Subcutaneous adipose tissue (tissue), 4 donors: ENCODE results near the gene CNTN1. TPM values are rescaled to one million over a fixed set of nuclear protein-coding genes. Genes with fewer than 3 reads are reported as not detected.

ENCODE experiments used
- CTCF ChIP-seq: fragments of 450-650 bp; IDR thresholded peaks from one replicate; pipeline ENCODE4 v1.5.1; 2016; ENCODE audit warnings: low read depth, mild to moderate bottlenecking, control low read depth, antibody characterized with exemption, moderate library complexity
- total RNA-seq, 4 donors: library from RNA; depleted of rRNA; stranded (reverse); fragments of >200 nt; gene quantifications; one replicate each; pipeline ENCODE4 v1.1.0, GENCODE V29; 2016

The CNTN1 gene
- total RNA-seq, 4 donors from 2014 or later, result 0.57 to 2.2 (median 1.0) TPM

DNA sequence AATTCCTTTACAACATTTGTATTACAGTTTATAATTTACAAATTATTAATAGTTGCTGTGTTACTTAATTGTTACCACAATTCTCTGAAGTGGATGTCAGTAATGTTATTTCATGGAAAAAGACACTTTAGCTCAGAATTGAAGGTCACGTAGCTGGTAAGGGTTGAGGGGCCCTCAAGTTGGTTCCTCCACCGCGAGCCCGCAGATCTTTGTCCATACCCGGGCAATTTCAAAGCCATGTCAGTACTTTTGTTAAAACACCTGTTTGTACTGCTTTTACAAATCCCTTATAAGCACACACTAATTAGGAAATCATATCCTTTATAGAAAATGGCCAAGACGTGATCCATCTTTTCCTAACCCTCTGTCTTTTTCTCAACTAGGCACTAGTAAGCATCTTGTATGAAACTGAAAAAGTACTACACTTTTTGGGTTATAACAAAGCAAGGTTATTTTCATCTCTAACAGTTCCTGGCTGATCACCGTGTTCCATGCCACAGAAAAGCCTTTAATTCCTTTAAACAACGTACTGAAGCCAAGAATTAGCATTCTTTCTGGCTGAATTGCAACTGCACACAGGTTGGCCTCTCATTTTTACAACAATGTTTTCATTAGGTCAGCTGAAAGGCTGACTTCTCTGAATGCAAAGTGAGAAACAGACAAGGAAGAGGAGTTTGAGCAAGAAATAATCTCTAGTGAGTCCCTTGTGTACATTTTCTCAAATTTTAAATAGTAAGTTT lies 76.1 kb downstream of the CNTN1 start:
- no peak for TF ChIP-seq CTCF

- TF ChIP-seq CTCF, result no peak
Measured at GRCh38 chr12:40769846-40770245, 77.6 kb downstream of the CNTN1 start.

DNA sequence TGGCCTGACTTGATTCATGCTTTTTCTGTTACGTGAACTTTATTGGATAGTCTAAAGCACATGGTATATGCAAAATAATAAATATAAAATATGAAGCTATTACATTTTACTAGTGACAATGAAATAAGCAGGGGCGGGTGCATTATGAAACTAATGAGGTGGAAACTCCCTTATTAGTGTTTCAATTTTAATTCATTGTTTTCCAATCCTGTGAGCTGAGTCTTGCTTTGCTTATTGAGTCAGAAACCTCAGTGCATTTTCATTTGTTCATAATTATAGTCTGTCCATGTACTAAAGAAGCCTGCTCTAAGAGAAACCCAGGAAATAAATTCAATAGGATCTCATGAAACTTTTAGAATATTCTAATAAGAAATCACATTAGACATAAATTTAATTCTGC lies 78.5 kb downstream of the CNTN1 start:
- TF ChIP-seq CTCF, result no peak

DNA sequence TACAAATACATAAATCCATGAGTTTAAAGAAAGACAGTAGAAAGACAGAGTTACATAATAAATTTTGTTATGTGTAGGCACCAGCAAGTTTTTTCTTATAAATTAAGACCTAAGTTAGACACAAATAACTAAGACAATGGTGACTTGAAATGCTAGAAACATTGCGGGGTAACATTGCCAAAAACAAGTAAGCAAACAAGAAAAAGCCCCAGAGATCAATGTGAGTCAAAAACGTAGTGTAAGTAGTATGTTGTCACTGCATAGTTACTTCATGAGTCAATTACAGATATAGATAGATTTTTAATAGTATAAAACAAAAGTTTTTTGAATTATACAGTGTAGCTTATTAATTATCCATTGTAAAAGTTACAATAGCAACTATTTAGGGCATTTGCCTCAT lies 83.4 kb downstream of the CNTN1 start:
- TF ChIP-seq CTCF, result no peak

- TF ChIP-seq CTCF, result no peak
Measured at GRCh38 chr12:40784102-40784501, 91.9 kb downstream of the CNTN1 start.

DNA sequence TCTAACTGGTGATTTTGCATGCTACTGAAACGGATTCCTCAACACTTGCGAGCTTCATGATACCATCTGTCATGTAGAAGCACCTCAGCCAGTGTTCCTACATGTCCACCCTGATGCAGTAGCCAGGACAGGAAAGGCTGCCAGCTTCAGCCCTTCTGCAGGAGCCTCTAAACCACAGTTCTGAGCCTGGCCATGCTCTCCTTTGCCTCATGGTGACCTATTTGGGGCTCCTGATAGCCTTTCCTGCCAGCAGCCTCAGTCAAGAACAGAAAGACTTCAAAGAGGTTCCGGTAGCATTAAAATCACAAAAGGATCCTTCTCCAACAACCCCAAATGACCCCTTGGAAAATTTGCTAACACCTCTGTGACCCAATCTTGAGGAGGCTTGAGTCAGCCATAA lies 96.0 kb downstream of the CNTN1 start:
- TF ChIP-seq CTCF, result no peak

DNA sequence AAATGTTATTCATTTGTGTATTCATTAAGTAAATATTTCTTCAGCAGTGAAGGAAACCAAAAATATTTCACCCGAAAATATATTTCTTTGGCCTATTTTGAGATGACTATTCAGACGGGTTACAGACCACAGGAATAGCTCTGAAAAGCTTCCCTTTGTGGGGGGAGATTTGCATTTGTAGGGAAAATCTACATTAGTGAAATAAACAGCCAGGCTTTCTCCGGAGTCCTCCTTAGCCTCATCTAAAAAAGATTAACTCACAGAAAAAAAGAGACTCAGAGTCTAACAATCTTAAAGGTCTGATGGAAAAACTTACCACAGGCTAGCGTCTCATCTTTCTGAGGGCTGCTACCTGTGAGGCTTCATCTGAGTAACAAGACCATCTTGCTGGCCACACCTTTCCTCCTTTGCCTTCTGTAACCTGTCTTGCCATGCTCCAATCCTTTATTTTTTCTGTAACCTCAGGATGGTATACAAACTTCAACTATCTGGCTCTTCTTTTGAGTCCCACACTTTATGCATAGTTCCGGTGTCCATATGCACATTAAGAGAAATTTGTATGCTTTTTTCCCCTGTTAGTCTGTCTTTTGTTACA lies 100.7 kb downstream of the CNTN1 start:
- TF ChIP-seq CTCF, result no peak
